ENCODE results near the gene HELT. TPM values are rescaled to one million over a fixed set of nuclear protein-coding genes. Genes with fewer than 3 reads are reported as not detected.

The HELT gene
- total and polyA plus RNA-seq, 2 donors (not counting 3 experiments of a cell fraction or from before 2014, with no cell fraction given) = not detected

DNA sequence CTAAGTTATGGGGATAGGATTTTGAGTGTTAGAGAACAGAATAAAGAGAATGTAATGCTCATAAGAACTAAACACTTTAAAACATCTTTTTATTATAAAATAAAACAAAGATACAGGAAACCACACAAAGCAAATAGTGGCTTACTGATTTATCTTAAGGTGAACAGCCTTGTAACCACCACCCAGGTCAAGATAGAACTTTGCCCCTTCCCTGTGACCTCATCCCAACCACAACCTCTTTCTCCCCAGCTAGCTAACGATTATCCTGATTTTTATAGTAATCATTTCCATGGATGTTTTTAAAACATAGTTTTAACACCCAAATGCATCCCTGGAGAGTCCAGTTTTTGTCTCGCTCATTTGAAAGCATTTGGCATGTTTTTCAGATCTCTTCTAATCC lies 17.0 kb downstream of the HELT start:
- DNase-seq (ENCODE audit: low read depth, low spot score) (no peak), FAIRE-seq (no peak)
- ChIA-PET CTCF (interaction anchor here (7.8 to 8.1 kb wide), 2 partner anchors 62 to 100 kb away, joined by 168 to 295 read pairs; no protein-coding TSS in a partner anchor), POLR2A (no interaction called here)
- H3K27me3 ChIP-seq (ENCODE audit: control insufficient read depth in 2 of 2, insufficient read depth in 2 of 2, low read length in 2 of 2) = peaks cover 0 to 16% of the 10 kb centered on the region in 2 experiments
- no peak overlapping the region for H3K9ac ChIP-seq (replicated peaks; ENCODE audit: extremely low read depth, insufficient read depth, low read length)
- no peak overlapping the region for H3K4me3 ChIP-seq (replicated peaks in 1 of 3; ENCODE audit: insufficient read depth in 1 of 3, low read depth in 1 of 3, low read length in 3 of 3)
- H3K27ac ChIP-seq (ENCODE audit: insufficient read depth, low read depth, low read length) = no peak overlapping the region
- H3K36me3 ChIP-seq (ENCODE audit: control insufficient read depth in 2 of 2, extremely low read depth in 1 of 2, insufficient read depth in 2 of 2, low read length in 2 of 2) = no peaks in the 10 kb centered on the region
- TF ChIP-seq, protein P1, sequence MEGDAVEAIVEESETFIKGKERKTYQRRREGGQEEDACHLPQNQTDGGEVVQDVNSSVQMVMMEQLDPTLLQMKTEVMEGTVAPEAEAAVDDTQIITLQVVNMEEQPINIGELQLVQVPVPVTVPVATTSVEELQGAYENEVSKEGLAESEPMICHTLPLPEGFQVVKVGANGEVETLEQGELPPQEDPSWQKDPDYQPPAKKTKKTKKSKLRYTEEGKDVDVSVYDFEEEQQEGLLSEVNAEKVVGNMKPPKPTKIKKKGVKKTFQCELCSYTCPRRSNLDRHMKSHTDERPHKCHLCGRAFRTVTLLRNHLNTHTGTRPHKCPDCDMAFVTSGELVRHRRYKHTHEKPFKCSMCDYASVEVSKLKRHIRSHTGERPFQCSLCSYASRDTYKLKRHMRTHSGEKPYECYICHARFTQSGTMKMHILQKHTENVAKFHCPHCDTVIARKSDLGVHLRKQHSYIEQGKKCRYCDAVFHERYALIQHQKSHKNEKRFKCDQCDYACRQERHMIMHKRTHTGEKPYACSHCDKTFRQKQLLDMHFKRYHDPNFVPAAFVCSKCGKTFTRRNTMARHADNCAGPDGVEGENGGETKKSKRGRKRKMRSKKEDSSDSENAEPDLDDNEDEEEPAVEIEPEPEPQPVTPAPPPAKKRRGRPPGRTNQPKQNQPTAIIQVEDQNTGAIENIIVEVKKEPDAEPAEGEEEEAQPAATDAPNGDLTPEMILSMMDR (IDR thresholded peaks at IDR 0.05; ENCODE audit: extremely low read depth in 1 of 2, insufficient read depth in 1 of 2, low read depth in 1 of 2, low read length in 2 of 2) = no peak
- no peak for TF ChIP-seq GATA2 (IDR thresholded peaks at IDR 0.05; ENCODE audit: insufficient read depth, insufficient read length, low read depth, low read length)
- TF ChIP-seq EZH2 (IDR thresholded peaks at IDR 0.05; ENCODE audit: borderline replicate concordance, low read depth, low read length, severe bottlenecking) = no peak
- TF ChIP-seq FOS (IDR thresholded peaks at IDR 0.05; ENCODE audit: borderline replicate concordance, insufficient read depth, low read length) = no peak
- TF ChIP-seq MYC (IDR thresholded peaks at IDR 0.05; ENCODE audit: low read depth, low read length) = no peak
- no peak overlapping the region for H2AFZ ChIP-seq (ENCODE audit: low read depth, low read length)
- H4K20me1 ChIP-seq (replicated peaks; ENCODE audit: control insufficient read depth, extremely low read depth, insufficient read depth, low read length) = no peaks in the 10 kb centered on the region
- no peaks in the 10 kb centered on the region for H3K79me2 ChIP-seq (ENCODE audit: control insufficient read depth, insufficient read depth, low read length)
- H3K4me2 ChIP-seq (ENCODE audit: insufficient read depth, low read length) = no peak overlapping the region
- H3K9me1 ChIP-seq (replicated peaks; ENCODE audit: control insufficient read depth, extremely low read depth, insufficient read depth, low read length) = no peaks in the 10 kb centered on the region
- BruUV-seq (replicated peaks) = no TSS peak
- no peaks in the 10 kb centered on the region for H3K9me3 ChIP-seq (replicated peaks; ENCODE audit: control insufficient read depth, insufficient read depth, low read length)
- dilution Hi-C loops (cut with MboI; ENCODE audit: extremely low pct_ligation_motif_present, low sequenced_read_pairs) = no loop called here
- intact Hi-C loops (cut with micrococcal nuclease) = no loop called here
- H3K4me1 ChIP-seq (ENCODE audit: control insufficient read depth, extremely low read depth, insufficient read depth, low read length) = no peaks in the 10 kb centered on the region

DNA sequence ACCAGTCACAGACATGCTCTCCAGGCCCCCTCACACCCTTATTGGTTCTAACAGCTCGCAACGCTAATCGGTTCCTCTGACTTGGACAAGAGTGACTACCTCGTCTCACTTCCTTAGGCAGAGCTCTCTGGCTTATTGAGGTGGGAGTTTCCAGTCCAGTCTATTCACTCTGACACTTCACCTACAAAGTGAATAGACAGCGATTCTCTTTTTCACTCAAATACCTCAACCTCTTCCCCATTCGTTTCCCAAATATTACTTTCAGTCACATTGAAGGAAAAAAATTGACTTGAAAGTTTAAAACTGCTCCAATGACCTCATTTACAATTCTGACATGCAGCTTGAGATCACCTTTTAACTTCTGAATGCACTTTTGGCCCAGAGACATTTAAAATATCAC lies 17.7 kb downstream of the HELT start:
- FAIRE-seq = no peak

More for the DNA sequence above, 17.7 kb downstream of the HELT start:
- Histone ChIP-seq H3K27me3 (ENCODE audit: control insufficient read depth in 2 of 2, insufficient read depth in 2 of 2, low read length in 2 of 2) (peaks cover 0 to 13% of the 10 kb centered on the region in 2 experiments), H3K9ac (replicated peaks; ENCODE audit: extremely low read depth, insufficient read depth, low read length) (no peak overlapping the region), H4K20me1 (replicated peaks; ENCODE audit: control insufficient read depth, extremely low read depth, insufficient read depth, low read length) (no peaks in the 10 kb centered on the region), H3K36me3 (ENCODE audit: control insufficient read depth in 2 of 2, extremely low read depth in 1 of 2, insufficient read depth in 2 of 2, low read length in 2 of 2) (no peaks in the 10 kb centered on the region), H3K4me2 (ENCODE audit: insufficient read depth, low read length) (no peak overlapping the region), H3K9me1 (replicated peaks; ENCODE audit: control insufficient read depth, extremely low read depth, insufficient read depth, low read length) (no peaks in the 10 kb centered on the region), H2AFZ (ENCODE audit: low read depth, low read length) (no peak overlapping the region), H3K4me1 (ENCODE audit: control insufficient read depth, extremely low read depth, insufficient read depth, low read length) (no peaks in the 10 kb centered on the region), H3K4me3 (replicated peaks in 1 of 3; ENCODE audit: insufficient read depth in 1 of 3, low read depth in 1 of 3, low read length in 3 of 3) (no peak overlapping the region), H3K9me3 (replicated peaks; ENCODE audit: control insufficient read depth, insufficient read depth, low read length) (no peaks in the 10 kb centered on the region), H3K27ac (ENCODE audit: insufficient read depth, low read depth, low read length) (no peak overlapping the region), H3K79me2 (ENCODE audit: control insufficient read depth, insufficient read depth, low read length) (no peaks in the 10 kb centered on the region)
- intact Hi-C loops (cut with micrococcal nuclease) = no loop called here
- no peak for DNase-seq (ENCODE audit: low read depth, low spot score)
- no TSS peak for BruUV-seq (replicated peaks)
- dilution Hi-C loops (cut with MboI; ENCODE audit: extremely low pct_ligation_motif_present, low sequenced_read_pairs) = no loop called here
- ChIA-PET CTCF (interaction anchor here (6.3 to 8.1 kb wide), 3 partner anchors 61 to 148 kb away, joined by 81 to 295 read pairs (median 168); no protein-coding TSS in a partner anchor), POLR2A (no interaction called here)
- TF ChIP-seq MYC (IDR thresholded peaks at IDR 0.05; ENCODE audit: low read depth, low read length) = no peak
- TF ChIP-seq JUN (IDR thresholded peaks at IDR 0.05; ENCODE audit: borderline replicate concordance, insufficient read depth, insufficient read length, low read depth) = no peak
- no peak for TF ChIP-seq POLR2A (IDR thresholded peaks at IDR 0.05; ENCODE audit: low read depth, low read length)
- TF ChIP-seq FOS (IDR thresholded peaks at IDR 0.05; ENCODE audit: borderline replicate concordance, insufficient read depth, low read length) = no peak
- no peak for TF ChIP-seq EZH2 (IDR thresholded peaks at IDR 0.05; ENCODE audit: borderline replicate concordance, low read depth, low read length, severe bottlenecking)
- no peak for TF ChIP-seq POLR2AphosphoS5 (IDR thresholded peaks at IDR 0.05; ENCODE audit: insufficient read depth, low read depth, low read length)
- TF ChIP-seq, protein P1 (IDR thresholded peaks at IDR 0.05; ENCODE audit: extremely low read depth in 1 of 2, insufficient read depth in 1 of 2, low read depth in 1 of 2, low read length in 2 of 2) = no peak

All from endothelial cell of umbilical vein (primary cell).